Measurements from ENCODE around the gene SUGCT.

Gene SUGCT

GRCh38 chr7:40711706-40712105, 576.9 kb downstream of the SUGCT start:
- ChIA-PET POLR2A (no interaction called here), CTCF (no interaction called here)

GRCh38 chr7:40714363-40715052, 579.7 kb downstream of the SUGCT start:
- ChIA-PET CTCF (interaction anchor here (1.4 kb wide), 1 partner anchor 11 kb away, joined by 3 read pairs; no protein-coding TSS in a partner anchor), POLR2A (no interaction called here)
- DNase-seq (ENCODE audit: extremely low spot score): no peak
- TF ChIP-seq CTCF (IDR thresholded peaks at IDR 0.05; ENCODE audit: control extremely low read depth, extremely low read depth, low read depth, missing control alignments): no peak

More at GRCh38 chr7:40711706-40712105, 576.9 kb downstream of the SUGCT start:
- TF ChIP-seq CTCF (IDR thresholded peaks at IDR 0.05; ENCODE audit: control extremely low read depth, extremely low read depth, low read depth, missing control alignments): no peak
- no peak for DNase-seq (ENCODE audit: extremely low spot score)

- no peak for DNase-seq (ENCODE audit: extremely low spot score)
- ChIA-PET POLR2A (no interaction called here), CTCF (interaction anchor here (0.7 to 1.4 kb wide), 2 partner anchors 11 to 36 kb away, joined by 3 read pairs; no protein-coding TSS in a partner anchor)
- TF ChIP-seq CTCF (IDR thresholded peaks at IDR 0.05; ENCODE audit: control extremely low read depth, extremely low read depth, low read depth, missing control alignments): no peak
These were observed 580.2 kb downstream of the SUGCT start for GRCh38 chr7:40715053-40715430.

GRCh38 chr7:40716052-40716451, 581.2 kb downstream of the SUGCT start:
- no peak for DNase-seq (ENCODE audit: extremely low spot score)
- ChIA-PET POLR2A (no interaction called here), CTCF (no interaction called here)
- no peak for TF ChIP-seq CTCF (IDR thresholded peaks at IDR 0.05; ENCODE audit: control extremely low read depth, extremely low read depth, low read depth, missing control alignments)

- TF ChIP-seq CTCF (IDR thresholded peaks at IDR 0.05; ENCODE audit: control extremely low read depth, extremely low read depth, low read depth, missing control alignments): no peak
These were observed 582.4 kb downstream of the SUGCT start for GRCh38 chr7:40717242-40717641.

GRCh38 chr7:40720416-40720815, 585.6 kb downstream of the SUGCT start:
- no peak for TF ChIP-seq CTCF (IDR thresholded peaks at IDR 0.05; ENCODE audit: control extremely low read depth, extremely low read depth, low read depth, missing control alignments)
- no peak for DNase-seq (ENCODE audit: extremely low spot score)
- POLR2A ChIA-PET: no interaction called here
- CTCF ChIA-PET: no interaction called here

More at GRCh38 chr7:40717242-40717641, 582.4 kb downstream of the SUGCT start:
- no peak for DNase-seq (ENCODE audit: extremely low spot score)
- ChIA-PET POLR2A (no interaction called here), CTCF (no interaction called here)
